Type B pancreatic cell (in vitro differentiated cells): ENCODE results near the gene IL3RA. TPM values are rescaled to one million over a fixed set of nuclear protein-coding genes. Genes with fewer than 3 reads are reported as not detected.
"Not testable (repeated sequence)": the region's sequence is repeated elsewhere in the genome, so short reads cannot be mapped to it uniquely, and the experiment has no call there.

Experiments used
- DNase-seq: peaks from one replicate; pipeline ENCODE4 v3.0.0; 2021; ENCODE audit warnings: mixed read lengths; ENCODE audit not compliant: unreplicated experiment; ENCODE audit errors: extremely low spot score
- H3K27ac Mint-ChIP-seq: 2 replicates; pipeline ENCODE4 v1.8.0; 2021; ENCODE audit warnings: mild to moderate bottlenecking, mixed read lengths
- H3K27me3 Mint-ChIP-seq: 2 replicates; pipeline ENCODE4 v1.8.0; 2021; ENCODE audit warnings: mixed read lengths
- H3K36me3 Mint-ChIP-seq: 2 replicates; pipeline ENCODE4 v1.8.0; 2021; ENCODE audit warnings: mixed read lengths
- H3K4me1 Mint-ChIP-seq: one replicate; pipeline ENCODE4 v1.8.0; 2021; ENCODE audit warnings: mixed read lengths; ENCODE audit not compliant: unreplicated experiment
- H3K4me3 Mint-ChIP-seq: 2 replicates; pipeline ENCODE4 v1.8.0; 2021; ENCODE audit warnings: mild to moderate bottlenecking, mixed read lengths
- H3K9me3 Mint-ChIP-seq: 2 replicates; pipeline ENCODE4 v1.8.0; 2021; ENCODE audit warnings: mixed read lengths
- total RNA-seq: library from RNA; stranded (reverse); gene quantifications from 2 replicates; pipeline ENCODE4 v1.2.1, GENCODE V29; 2021; ENCODE audit warnings: low replicate concordance
- TF ChIP-seq, protein P1 (sequence below): fragments of 200-600 bp; sonication (generic); conservative IDR thresholded peaks from 2 replicates; pipeline ENCODE4 v1.5.0; 2021; ENCODE audit warnings: antibody characterized with exemption, mild to moderate bottlenecking

Gene IL3RA
- total RNA-seq, 1 donor from 2014 or later = not detected

DNA sequence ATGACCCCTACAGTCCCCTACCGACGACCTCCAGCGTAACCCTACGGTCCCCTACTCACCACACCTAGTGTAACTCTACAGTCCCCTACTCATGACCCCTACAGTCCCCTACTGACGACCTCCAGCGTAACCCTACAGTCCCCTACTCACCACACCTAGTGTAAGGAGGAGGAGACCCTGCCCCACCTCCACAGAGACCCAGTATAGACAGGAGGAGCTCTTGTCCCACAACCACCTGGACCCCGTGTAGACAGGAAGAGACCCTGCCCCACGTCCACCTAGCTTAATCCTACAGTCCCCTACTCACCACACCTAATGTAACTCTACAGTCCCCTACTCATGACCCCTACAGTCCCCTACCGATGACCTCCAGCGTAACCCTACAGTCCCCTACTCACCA is 41.0 kb upstream of the IL3RA start:
- Mint-ChIP-seq H3K4me1 (peaks cover 5% of the 10 kb centered on the region), H3K36me3 (no peaks in the 10 kb centered on the region), H3K9me3 (peaks cover 10% of the 10 kb centered on the region), H3K4me3 (no peak overlapping the region), H3K27me3 (peaks cover 3% of the 10 kb centered on the region), H3K27ac (no peak overlapping the region)
- TF ChIP-seq, protein P1, sequence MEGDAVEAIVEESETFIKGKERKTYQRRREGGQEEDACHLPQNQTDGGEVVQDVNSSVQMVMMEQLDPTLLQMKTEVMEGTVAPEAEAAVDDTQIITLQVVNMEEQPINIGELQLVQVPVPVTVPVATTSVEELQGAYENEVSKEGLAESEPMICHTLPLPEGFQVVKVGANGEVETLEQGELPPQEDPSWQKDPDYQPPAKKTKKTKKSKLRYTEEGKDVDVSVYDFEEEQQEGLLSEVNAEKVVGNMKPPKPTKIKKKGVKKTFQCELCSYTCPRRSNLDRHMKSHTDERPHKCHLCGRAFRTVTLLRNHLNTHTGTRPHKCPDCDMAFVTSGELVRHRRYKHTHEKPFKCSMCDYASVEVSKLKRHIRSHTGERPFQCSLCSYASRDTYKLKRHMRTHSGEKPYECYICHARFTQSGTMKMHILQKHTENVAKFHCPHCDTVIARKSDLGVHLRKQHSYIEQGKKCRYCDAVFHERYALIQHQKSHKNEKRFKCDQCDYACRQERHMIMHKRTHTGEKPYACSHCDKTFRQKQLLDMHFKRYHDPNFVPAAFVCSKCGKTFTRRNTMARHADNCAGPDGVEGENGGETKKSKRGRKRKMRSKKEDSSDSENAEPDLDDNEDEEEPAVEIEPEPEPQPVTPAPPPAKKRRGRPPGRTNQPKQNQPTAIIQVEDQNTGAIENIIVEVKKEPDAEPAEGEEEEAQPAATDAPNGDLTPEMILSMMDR = no peak
- no peak for DNase-seq

DNA sequence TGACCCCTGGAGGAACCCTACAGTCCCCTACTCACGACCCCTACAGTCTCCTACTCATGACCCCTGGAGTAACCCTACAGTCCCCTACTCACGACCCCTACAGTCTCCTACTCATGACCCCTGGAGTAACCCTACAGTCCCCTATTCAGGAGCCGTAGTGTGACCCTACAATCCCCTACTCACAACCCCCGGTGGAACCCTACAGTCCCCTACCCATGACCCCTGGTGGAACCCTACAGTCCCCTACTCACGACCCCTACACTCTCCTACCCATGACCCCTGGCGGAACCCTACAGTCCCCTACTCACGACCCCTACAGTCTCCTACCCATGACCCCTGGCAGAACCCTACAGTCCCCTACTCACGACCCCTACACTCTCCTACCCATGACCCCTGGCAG is 39.0 kb upstream of the IL3RA start:
- DNase-seq, H3K36me3 Mint-ChIP-seq, H3K9me3 Mint-ChIP-seq, H3K27me3 Mint-ChIP-seq, H3K27ac Mint-ChIP-seq, H3K4me1 Mint-ChIP-seq, H3K4me3 Mint-ChIP-seq: not testable (repeated sequence)

DNA sequence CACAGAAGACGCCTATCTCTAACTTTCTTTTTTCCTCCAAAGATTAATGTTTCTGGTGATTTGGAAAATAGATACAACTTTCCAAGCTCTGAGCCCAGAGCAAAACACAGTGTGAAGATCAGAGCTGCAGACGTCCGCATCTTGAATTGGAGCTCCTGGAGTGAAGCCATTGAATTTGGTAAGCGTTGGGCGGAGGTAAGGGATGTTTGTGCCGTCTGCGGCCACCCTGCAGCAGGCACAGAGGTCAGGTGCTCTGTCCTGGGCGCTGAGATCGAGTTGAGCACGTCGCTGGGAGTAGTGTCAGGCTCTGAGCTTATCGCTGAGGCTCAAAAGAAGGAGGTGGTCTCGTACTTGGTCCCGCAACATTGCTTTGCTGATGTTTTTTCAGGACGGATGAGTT is 36.1 kb upstream of the IL3RA start:
- Mint-ChIP-seq H3K27ac (no peak overlapping the region), H3K4me1 (no peaks in the 10 kb centered on the region), H3K36me3 (no peaks in the 10 kb centered on the region), H3K9me3 (peaks cover 2% of the 10 kb centered on the region), H3K27me3 (no peaks in the 10 kb centered on the region), H3K4me3 (no peak overlapping the region)
- TF ChIP-seq, protein P1 = no peak
- DNase-seq = no peak

DNA sequence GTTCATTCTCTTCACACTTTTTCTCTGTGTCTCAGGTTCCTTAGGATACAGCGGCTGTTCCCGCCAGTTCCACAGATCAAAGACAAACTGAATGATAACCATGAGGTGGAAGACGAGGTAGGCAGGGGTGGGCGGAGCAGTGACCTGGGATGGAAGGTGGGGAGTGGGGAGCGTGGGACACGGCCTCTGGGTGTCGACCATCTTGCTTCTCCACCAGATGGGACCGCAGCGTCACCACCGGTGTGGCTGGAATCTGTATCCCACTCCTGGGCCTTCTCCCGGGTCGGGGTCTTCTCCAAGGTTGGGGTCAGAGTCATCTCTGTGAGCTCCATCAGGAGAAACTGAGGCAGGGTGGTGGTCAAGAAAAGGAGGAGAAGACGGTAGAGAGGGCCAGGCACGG is 31.2 kb upstream of the IL3RA start:
- H3K4me3 Mint-ChIP-seq = no peak overlapping the region
- no peak for DNase-seq
- H3K27ac Mint-ChIP-seq = no peak overlapping the region
- no peaks in the 10 kb centered on the region for H3K4me1 Mint-ChIP-seq
- TF ChIP-seq, protein P1 = no peak
- H3K9me3 Mint-ChIP-seq = no peaks in the 10 kb centered on the region
- no peaks in the 10 kb centered on the region for H3K27me3 Mint-ChIP-seq
- no peaks in the 10 kb centered on the region for H3K36me3 Mint-ChIP-seq

DNA sequence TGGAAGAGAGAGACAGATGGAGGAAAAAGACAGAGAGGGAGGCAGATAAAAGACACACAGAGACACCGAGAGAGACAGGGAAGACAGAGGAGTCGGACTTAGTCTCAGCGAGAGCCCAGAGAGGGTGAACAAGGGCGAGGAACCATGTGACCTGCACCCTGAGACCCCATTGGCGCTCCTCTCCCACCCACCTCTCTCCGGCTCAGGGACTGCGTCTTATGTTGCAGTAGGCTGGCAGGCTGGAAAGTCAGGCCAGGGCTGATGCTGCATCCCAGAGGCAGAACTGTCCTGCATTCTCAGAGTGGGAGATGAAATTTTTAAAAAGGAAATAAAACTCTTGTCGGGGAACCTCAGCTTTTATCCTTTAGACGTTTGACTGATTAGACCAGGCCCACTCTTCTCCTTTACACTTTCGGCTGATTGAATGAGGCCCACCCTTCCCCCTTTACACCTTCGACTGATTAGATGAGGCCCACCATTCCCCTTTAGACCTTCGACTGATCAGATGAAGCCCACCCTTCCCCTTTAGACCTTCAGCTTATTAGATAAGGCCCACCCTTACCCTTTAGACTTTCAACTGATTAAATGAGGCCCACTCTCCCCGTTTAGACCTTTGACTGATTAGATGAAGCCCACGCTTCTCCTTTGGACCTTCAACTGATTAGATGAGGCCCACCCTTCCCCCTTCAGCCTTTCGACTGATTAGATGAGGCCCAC is 29.5 kb upstream of the IL3RA start:
- Mint-ChIP-seq H3K36me3 (no peaks in the 10 kb centered on the region), H3K4me3 (no peak overlapping the region), H3K27ac (no peak overlapping the region), H3K9me3 (no peaks in the 10 kb centered on the region), H3K4me1 (no peaks in the 10 kb centered on the region), H3K27me3 (no peaks in the 10 kb centered on the region)
- no peak for DNase-seq
- TF ChIP-seq, protein P1 = no peak

DNA sequence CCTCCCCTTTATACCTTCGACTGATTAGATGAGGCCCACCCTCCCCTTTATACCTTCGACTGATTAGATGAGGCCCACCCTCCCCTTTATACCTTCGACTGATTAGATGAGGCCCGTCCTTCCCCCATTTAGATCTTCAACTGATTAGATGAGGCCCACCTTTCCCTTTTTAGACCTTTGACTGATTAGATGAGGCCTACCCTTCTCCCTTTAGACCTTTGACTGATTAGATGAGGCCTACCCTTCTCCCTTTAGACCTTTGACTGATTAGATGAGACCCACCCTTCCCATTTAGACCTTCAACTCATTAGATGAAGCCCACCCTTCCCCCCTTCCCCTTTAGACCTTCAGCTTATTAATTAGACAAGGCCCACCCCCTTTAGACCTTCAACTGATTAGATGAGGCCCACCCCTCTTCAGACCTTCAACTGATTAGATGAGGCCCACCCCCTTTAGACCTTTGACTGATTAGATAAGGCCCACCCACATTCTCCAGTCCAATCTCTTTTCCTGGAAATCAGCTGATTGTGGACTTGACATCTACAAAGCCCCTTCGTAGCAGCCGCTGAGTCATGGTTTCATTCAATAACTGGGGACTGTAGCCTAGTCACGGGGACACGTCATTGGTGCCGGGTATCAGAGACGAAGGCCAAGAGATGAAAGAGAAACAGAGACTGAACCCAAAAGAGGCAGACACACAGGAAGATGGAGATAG is 28.8 kb upstream of the IL3RA start:
- no peaks in the 10 kb centered on the region for H3K27me3 Mint-ChIP-seq
- no peaks in the 10 kb centered on the region for H3K36me3 Mint-ChIP-seq
- H3K4me1 Mint-ChIP-seq = no peaks in the 10 kb centered on the region
- DNase-seq = no peak
- no peaks in the 10 kb centered on the region for H3K9me3 Mint-ChIP-seq
- H3K27ac Mint-ChIP-seq = no peak overlapping the region
- no peak overlapping the region for H3K4me3 Mint-ChIP-seq
- TF ChIP-seq, protein P1 = no peak
